Mesendoderm (in vitro differentiated cells): ENCODE data around the gene PFKFB4.

Experiments
- DNase-seq: peaks from one replicate; pipeline ENCODE4 v3.0.0; 2013
- H2AK5ac ChIP-seq: 2 replicates; pipeline ENCODE4 v1.6.1; 2013; ENCODE audit warnings: low read length, inconsistent platforms
- H2BK120ac ChIP-seq: 2 replicates; pipeline ENCODE4 v1.6.1; 2013; ENCODE audit warnings: low read depth, mild to moderate bottlenecking, low read length, moderate library complexity, mixed read lengths
- H2BK15ac ChIP-seq: replicated peaks from 2 replicates; pipeline ENCODE4 v1.6.1; 2013; ENCODE audit warnings: low read depth, mild to moderate bottlenecking, moderate library complexity
- H2BK5ac ChIP-seq: 2 replicates; pipeline ENCODE4 v1.6.1; 2013; ENCODE audit warnings: low read length, inconsistent platforms
- H3K18ac ChIP-seq: 2 replicates; pipeline ENCODE4 v1.6.1; 2013; ENCODE audit warnings: mild to moderate bottlenecking, low read length, mixed read lengths
- H3K23ac ChIP-seq: one replicate; pipeline ENCODE4 v1.6.1; 2013; ENCODE audit warnings: low read length
- H3K27ac ChIP-seq: 2 replicates; pipeline ENCODE4 v1.5.1; 2013; ENCODE audit warnings: low read depth, mild to moderate bottlenecking, inconsistent platforms, low read length, moderate library complexity
- H3K27me3 ChIP-seq: 2 replicates; pipeline ENCODE4 v1.6.1; 2013; ENCODE audit warnings: low read length, control low read depth, mild to moderate bottlenecking, inconsistent platforms; ENCODE audit not compliant: insufficient read depth, poor library complexity
- H3K36me3 ChIP-seq: 2 replicates; pipeline ENCODE4 v1.6.1; 2013; ENCODE audit warnings: low read length, inconsistent platforms; ENCODE audit not compliant: control insufficient read depth, insufficient read depth
- H3K4ac ChIP-seq: one replicate; pipeline ENCODE4 v1.6.1; 2013; ENCODE audit warnings: low read depth, mild to moderate bottlenecking, low read length, moderate library complexity
- H3K4me1 ChIP-seq: 2 replicates; pipeline ENCODE4 v1.6.1; 2013; ENCODE audit warnings: low read depth, low read length, inconsistent platforms; ENCODE audit not compliant: control insufficient read depth
- H3K4me2 ChIP-seq: 2 replicates; pipeline ENCODE4 v1.6.1; 2013; ENCODE audit warnings: low read length
- H3K4me3 ChIP-seq: 2 replicates; pipeline ENCODE4 v1.5.1; 2013; ENCODE audit warnings: mild to moderate bottlenecking, low read length
- H3K56ac ChIP-seq: one replicate; pipeline ENCODE4 v1.6.1; 2013; ENCODE audit warnings: low read length
- H3K79me1 ChIP-seq: 2 replicates; pipeline ENCODE4 v1.6.1; 2013; ENCODE audit warnings: low read length, inconsistent platforms
- H3K79me2 ChIP-seq: 2 replicates; pipeline ENCODE4 v1.6.1; 2013; ENCODE audit warnings: mild to moderate bottlenecking, low read length; ENCODE audit not compliant: control insufficient read depth, insufficient read depth
- H3K9ac ChIP-seq: 2 replicates; pipeline ENCODE4 v1.6.1; 2013; ENCODE audit warnings: low read length, inconsistent platforms
- H4K5ac ChIP-seq: one replicate; pipeline ENCODE4 v1.6.1; 2013; ENCODE audit warnings: low read length
- H4K8ac ChIP-seq: one replicate; pipeline ENCODE4 v1.6.1; 2013; ENCODE audit warnings: low read depth, mild to moderate bottlenecking, control low read depth, low read length, moderate library complexity
- WGBS: extraction: QIAGEN DNeasy Blood & Tissue Kit; methylation state at CpG from one replicate; pipeline ENCODE4 v1.1.7; 2013; ENCODE audit warnings: low lambda C conversion rate, missing lambda C conversion rate; ENCODE audit not compliant: insufficient coverage; ENCODE audit errors: extremely low coverage; 5-methylcytosine and 5-hydroxymethylcytosine counted together

PFKFB4 gene

DNA sequence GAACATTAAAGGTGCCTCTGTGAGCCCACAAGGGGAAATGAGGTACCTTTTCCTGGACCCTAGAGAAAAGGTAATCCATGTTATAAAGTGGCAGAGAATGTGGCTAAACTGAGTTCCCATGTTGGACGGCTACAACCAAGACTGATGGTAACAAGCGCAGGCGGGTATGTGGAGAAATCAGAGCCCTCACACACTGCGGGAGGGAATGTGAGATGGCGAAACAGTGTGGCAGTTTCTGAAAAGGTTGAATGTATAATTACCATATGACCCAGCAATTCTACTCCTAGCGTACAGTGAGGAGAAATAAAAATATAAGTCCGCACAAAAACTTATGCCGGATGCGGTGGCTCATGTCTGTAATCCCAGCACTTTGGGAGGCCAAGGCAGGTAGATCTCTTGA lies 28.6 kb downstream of the PFKFB4 start:
- Histone ChIP-seq H2BK120ac (no peak overlapping the region), H3K4ac (no peak overlapping the region), H4K8ac (no peak overlapping the region), H3K56ac (no peak overlapping the region), H3K4me3 (no peak overlapping the region), H4K5ac (no peak overlapping the region), H2AK5ac (no peak overlapping the region), H3K18ac (no peak overlapping the region), H3K36me3 (peaks cover 1% of the 10 kb centered on the region), H3K23ac (no peak overlapping the region), H3K79me2 (no peaks in the 10 kb centered on the region), H3K4me1 (no peaks in the 10 kb centered on the region), H2BK15ac (no peak overlapping the region), H3K4me2 (no peak overlapping the region), H3K27ac (no peak overlapping the region), H2BK5ac (no peak overlapping the region), H3K27me3 (no peaks in the 10 kb centered on the region), H3K9ac (no peak overlapping the region), H3K79me1 (no peaks in the 10 kb centered on the region)
- DNase-seq: no peak
- no CpG with 5 or more reads among the region's 9 CpGs for whole genome bisulfite sequencing

DNA sequence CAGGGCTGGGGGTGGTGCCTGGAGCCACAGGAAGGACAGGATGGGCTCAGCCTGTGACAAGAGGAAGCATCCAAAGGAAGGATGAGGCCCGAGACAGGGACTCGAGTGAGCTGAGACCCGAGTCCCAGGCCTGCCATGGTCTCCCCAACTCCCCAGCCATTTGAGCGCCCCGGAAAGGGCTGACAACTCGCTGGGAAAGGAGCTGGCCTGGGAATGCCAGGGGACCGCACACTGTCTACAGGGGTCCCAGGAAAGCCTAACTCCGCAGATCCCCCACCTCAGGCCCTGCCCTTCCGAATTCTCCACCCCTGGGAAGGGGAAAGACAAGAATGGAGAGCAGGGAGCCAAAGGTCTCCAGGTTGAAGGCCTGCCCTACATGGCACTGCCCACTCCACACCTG lies 31.6 kb downstream of the PFKFB4 start:
- H3K4ac ChIP-seq: no peak overlapping the region
- WGBS: no CpG with 5 or more reads among the region's 9 CpGs
- no peaks in the 10 kb centered on the region for H3K27me3 ChIP-seq
- H4K8ac ChIP-seq: no peak overlapping the region
- DNase-seq: no peak
- peaks cover 1% of the 10 kb centered on the region for H3K36me3 ChIP-seq
- no peak overlapping the region for H2BK15ac ChIP-seq
- H3K4me3 ChIP-seq: no peak overlapping the region
- H3K23ac ChIP-seq: no peak overlapping the region
- H3K79me2 ChIP-seq: no peaks in the 10 kb centered on the region
- H3K4me2 ChIP-seq: no peak overlapping the region
- H3K4me1 ChIP-seq: no peaks in the 10 kb centered on the region
- H3K27ac ChIP-seq: no peak overlapping the region
- H2BK120ac ChIP-seq: no peak overlapping the region
- no peak overlapping the region for H3K9ac ChIP-seq
- no peak overlapping the region for H2AK5ac ChIP-seq
- no peak overlapping the region for H3K56ac ChIP-seq
- H2BK5ac ChIP-seq: no peak overlapping the region
- no peak overlapping the region for H3K18ac ChIP-seq
- no peak overlapping the region for H4K5ac ChIP-seq
- no peaks in the 10 kb centered on the region for H3K79me1 ChIP-seq

DNA sequence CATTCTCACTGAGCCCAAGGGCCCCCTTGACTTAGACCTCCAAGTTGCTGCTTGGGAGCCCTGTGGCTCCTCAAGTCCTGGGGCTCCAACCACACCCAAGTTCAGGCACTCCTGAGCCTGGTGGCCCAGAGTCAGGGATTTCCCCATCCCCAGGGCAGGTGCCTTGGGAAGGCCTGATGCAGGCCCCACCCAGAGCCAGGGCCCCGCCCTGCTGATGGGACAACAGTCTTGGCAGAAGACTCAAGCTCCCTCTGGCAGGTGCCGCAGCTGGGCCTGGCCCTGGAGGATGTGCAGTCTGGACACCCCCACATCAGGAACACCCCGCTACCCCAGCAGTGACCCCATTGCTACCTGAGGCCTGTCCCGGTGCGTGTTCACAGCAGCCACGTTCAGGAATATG lies 35.0 kb downstream of the PFKFB4 start:
- no peaks in the 10 kb centered on the region for H3K27me3 ChIP-seq
- no CpG with 5 or more reads among the region's 6 CpGs for WGBS
- no peak overlapping the region for H3K4me3 ChIP-seq

DNA sequence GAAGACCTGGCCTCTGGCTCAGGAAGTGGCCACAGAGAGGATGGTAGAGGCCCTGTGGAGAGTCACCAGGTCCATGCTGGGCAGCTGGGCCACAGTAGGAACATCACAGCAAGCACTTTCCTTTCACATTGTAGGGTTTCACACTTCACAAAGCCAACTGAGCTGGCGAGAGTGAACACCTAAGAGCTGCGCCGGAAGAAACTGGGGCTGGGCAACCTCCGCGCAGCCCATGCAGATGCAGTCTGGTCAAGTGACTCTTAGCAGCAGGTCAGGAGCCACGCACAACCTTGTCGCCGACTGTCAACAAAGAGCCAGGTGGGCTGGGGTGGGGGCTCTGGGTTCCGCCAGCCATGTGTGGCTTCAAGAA lies 37.3 kb downstream of the PFKFB4 start:
- H3K4me1 ChIP-seq: no peaks in the 10 kb centered on the region
- no peaks in the 10 kb centered on the region for H3K79me2 ChIP-seq
- no peak overlapping the region for H4K5ac ChIP-seq
- H2BK5ac ChIP-seq: no peak overlapping the region
- H2BK120ac ChIP-seq: no peak overlapping the region
- H3K36me3 ChIP-seq: no peaks in the 10 kb centered on the region
- no peak overlapping the region for H3K56ac ChIP-seq
- no peak for DNase-seq
- H2BK15ac ChIP-seq: no peak overlapping the region
- no peak overlapping the region for H2AK5ac ChIP-seq
- H3K27me3 ChIP-seq: no peaks in the 10 kb centered on the region
- no peak overlapping the region for H3K18ac ChIP-seq
- no peak overlapping the region for H3K27ac ChIP-seq
- no peak overlapping the region for H3K4ac ChIP-seq
- WGBS: no CpG with 5 or more reads among the region's 9 CpGs
- H3K23ac ChIP-seq: no peak overlapping the region
- H3K4me2 ChIP-seq: no peak overlapping the region
- no peak overlapping the region for H3K9ac ChIP-seq
- no peak overlapping the region for H3K4me3 ChIP-seq
- no peaks in the 10 kb centered on the region for H3K79me1 ChIP-seq
- H4K8ac ChIP-seq: no peak overlapping the region

More for the DNA sequence above, 35.0 kb downstream of the PFKFB4 start:
- no peak overlapping the region for H4K5ac ChIP-seq
- no peak overlapping the region for H3K4me2 ChIP-seq
- no peak overlapping the region for H2BK120ac ChIP-seq
- H3K4ac ChIP-seq: no peak overlapping the region
- H3K23ac ChIP-seq: no peak overlapping the region
- no peaks in the 10 kb centered on the region for H3K79me2 ChIP-seq
- H2BK5ac ChIP-seq: no peak overlapping the region
- no peaks in the 10 kb centered on the region for H3K79me1 ChIP-seq
- H2AK5ac ChIP-seq: no peak overlapping the region
- DNase-seq: no peak
- no peak overlapping the region for H3K18ac ChIP-seq
- no peak overlapping the region for H2BK15ac ChIP-seq
- H3K36me3 ChIP-seq: no peaks in the 10 kb centered on the region
- no peak overlapping the region for H3K9ac ChIP-seq
- no peak overlapping the region for H3K27ac ChIP-seq
- H4K8ac ChIP-seq: no peak overlapping the region
- H3K56ac ChIP-seq: no peak overlapping the region
- H3K4me1 ChIP-seq: no peaks in the 10 kb centered on the region

DNA sequence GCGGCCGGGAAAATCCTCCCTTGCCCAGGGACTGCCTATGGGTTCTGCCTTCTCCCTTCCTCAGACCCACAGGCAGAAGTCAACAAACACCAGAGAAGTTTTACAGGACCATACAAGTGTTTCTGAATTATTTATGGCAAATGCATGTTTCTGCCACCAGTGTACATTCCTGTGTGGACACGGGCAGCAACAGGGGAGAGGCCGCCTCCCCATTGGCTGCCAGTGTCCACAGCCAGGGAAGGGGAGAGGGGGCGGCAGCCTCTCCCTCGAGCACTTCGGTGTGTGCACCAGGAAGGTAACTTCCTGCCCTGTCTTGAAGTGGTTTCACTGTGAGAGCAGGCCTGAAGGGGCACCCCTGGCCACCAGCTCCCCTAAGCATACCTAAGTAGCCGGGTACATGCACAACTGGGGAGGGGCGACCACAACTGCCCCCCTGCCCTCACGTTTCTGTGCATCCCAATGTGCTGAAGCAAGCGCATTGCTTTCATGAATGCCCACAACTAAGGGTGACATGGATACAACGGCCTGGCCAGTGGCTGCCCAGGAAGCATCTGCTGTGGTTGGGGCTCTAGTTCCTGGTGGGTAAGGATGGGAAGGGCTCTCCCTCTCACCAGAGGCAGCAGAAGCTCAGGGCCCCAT lies 37.8 kb downstream of the PFKFB4 start:
- no CpG with 5 or more reads among the region's 12 CpGs for WGBS
- no peak overlapping the region for H3K4me3 ChIP-seq
- H3K4ac ChIP-seq: no peak overlapping the region
- no peak overlapping the region for H2BK15ac ChIP-seq
- no peak overlapping the region for H3K23ac ChIP-seq
- H2BK5ac ChIP-seq: no peak overlapping the region
- H3K9ac ChIP-seq: no peak overlapping the region
- H4K5ac ChIP-seq: no peak overlapping the region
- H3K27ac ChIP-seq: no peak overlapping the region
- no peak overlapping the region for H4K8ac ChIP-seq
- no peaks in the 10 kb centered on the region for H3K4me1 ChIP-seq
- H2AK5ac ChIP-seq: no peak overlapping the region
- no peak overlapping the region for H2BK120ac ChIP-seq
- no peaks in the 10 kb centered on the region for H3K79me1 ChIP-seq
- H3K36me3 ChIP-seq: no peaks in the 10 kb centered on the region
- no peak overlapping the region for H3K18ac ChIP-seq
- no peaks in the 10 kb centered on the region for H3K27me3 ChIP-seq
- H3K56ac ChIP-seq: no peak overlapping the region
- DNase-seq: no peak
- H3K79me2 ChIP-seq: no peaks in the 10 kb centered on the region
- no peak overlapping the region for H3K4me2 ChIP-seq

DNA sequence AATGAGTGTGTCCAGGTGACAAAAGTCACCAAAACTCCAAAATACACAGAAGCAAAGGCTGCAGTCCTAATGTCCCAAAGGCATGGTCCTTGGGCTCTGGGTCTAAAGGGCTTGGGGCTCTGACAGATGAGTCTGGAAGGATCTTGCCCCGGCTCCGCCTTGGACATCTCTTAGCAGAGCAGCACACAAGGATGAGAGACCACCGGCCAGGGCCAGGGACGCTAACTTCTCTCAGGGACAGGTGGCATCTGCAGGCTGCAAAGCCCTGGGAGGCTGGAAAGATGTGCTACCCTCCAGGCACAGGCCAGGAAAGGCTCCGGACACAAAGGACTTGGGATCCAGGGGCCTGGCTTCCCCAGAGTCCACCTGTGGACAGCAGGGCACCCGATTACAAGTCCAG lies 38.5 kb downstream of the PFKFB4 start:
- DNase-seq: no peak
- H3K27ac ChIP-seq: no peak overlapping the region
- WGBS: no CpG with 5 or more reads among the region's 6 CpGs
- H3K4me3 ChIP-seq: no peak overlapping the region
- no peak overlapping the region for H3K4me2 ChIP-seq
- no peak overlapping the region for H3K56ac ChIP-seq
- H3K4me1 ChIP-seq: no peaks in the 10 kb centered on the region
- no peak overlapping the region for H4K5ac ChIP-seq
- H3K79me1 ChIP-seq: no peaks in the 10 kb centered on the region
- H3K79me2 ChIP-seq: no peaks in the 10 kb centered on the region
- H3K36me3 ChIP-seq: no peaks in the 10 kb centered on the region
- no peak overlapping the region for H2AK5ac ChIP-seq
- H3K18ac ChIP-seq: no peak overlapping the region
- H3K4ac ChIP-seq: no peak overlapping the region
- H2BK5ac ChIP-seq: no peak overlapping the region
- H2BK15ac ChIP-seq: no peak overlapping the region
- no peak overlapping the region for H4K8ac ChIP-seq
- no peak overlapping the region for H3K9ac ChIP-seq
- H2BK120ac ChIP-seq: no peak overlapping the region
- H3K23ac ChIP-seq: no peak overlapping the region
- no peaks in the 10 kb centered on the region for H3K27me3 ChIP-seq
